ENCODE data around the gene NDUFS2.

GRCh38 chr1:161190962-161191521 lies 11.1 kb upstream of the NDUFS2 start:
- TF ChIP-seq EZH2 (IDR thresholded peaks at IDR 0.05) (no peak), POLR2AphosphoS5 (IDR thresholded peaks at IDR 0.05; ENCODE audit: borderline replicate concordance, low read depth, low read length) (no peak)

All from SK-N-MC (cell line).